ENCODE data around the gene ZNF219. TPM values are rescaled to one million over a fixed set of nuclear protein-coding genes. Genes with fewer than 3 reads are reported as not detected.

ZNF219 gene
- total and polyA plus RNA-seq, 10 of the 15 experiments (the other 5 are each of a cell fraction or from before 2014, with no cell fraction given): 0.16 to 6.4 (median 1.9) TPM

GRCh38 chr14:21104448-21105060, 6.1 kb upstream of the ZNF219 start (continued):
- TF ChIP-seq, protein P1, sequence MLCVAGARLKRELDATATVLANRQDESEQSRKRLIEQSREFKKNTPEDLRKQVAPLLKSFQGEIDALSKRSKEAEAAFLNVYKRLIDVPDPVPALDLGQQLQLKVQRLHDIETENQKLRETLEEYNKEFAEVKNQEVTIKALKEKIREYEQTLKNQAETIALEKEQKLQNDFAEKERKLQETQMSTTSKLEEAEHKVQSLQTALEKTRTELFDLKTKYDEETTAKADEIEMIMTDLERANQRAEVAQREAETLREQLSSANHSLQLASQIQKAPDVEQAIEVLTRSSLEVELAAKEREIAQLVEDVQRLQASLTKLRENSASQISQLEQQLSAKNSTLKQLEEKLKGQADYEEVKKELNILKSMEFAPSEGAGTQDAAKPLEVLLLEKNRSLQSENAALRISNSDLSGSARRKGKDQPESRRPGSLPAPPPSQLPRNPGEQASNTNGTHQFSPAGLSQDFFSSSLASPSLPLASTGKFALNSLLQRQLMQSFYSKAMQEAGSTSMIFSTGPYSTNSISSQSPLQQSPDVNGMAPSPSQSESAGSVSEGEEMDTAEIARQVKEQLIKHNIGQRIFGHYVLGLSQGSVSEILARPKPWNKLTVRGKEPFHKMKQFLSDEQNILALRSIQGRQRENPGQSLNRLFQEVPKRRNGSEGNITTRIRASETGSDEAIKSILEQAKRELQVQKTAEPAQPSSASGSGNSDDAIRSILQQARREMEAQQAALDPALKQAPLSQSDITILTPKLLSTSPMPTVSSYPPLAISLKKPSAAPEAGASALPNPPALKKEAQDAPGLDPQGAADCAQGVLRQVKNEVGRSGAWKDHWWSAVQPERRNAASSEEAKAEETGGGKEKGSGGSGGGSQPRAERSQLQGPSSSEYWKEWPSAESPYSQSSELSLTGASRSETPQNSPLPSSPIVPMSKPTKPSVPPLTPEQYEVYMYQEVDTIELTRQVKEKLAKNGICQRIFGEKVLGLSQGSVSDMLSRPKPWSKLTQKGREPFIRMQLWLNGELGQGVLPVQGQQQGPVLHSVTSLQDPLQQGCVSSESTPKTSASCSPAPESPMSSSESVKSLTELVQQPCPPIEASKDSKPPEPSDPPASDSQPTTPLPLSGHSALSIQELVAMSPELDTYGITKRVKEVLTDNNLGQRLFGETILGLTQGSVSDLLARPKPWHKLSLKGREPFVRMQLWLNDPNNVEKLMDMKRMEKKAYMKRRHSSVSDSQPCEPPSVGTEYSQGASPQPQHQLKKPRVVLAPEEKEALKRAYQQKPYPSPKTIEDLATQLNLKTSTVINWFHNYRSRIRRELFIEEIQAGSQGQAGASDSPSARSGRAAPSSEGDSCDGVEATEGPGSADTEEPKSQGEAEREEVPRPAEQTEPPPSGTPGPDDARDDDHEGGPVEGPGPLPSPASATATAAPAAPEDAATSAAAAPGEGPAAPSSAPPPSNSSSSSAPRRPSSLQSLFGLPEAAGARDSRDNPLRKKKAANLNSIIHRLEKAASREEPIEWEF (IDR thresholded peaks at IDR 0.05; ENCODE audit: insufficient replicate concordance, low read depth, low read length): no peak
- TF ChIP-seq USF2 (IDR thresholded peaks at IDR 0.05; ENCODE audit: borderline replicate concordance, low read depth, low read length) (no peak), YY1 (IDR thresholded peaks at IDR 0.05; ENCODE audit: low read depth, low read length) (peak; percentile 45; the same call in 1 of the 2 replicates), CHD1 (IDR thresholded peaks at IDR 0.05; ENCODE audit: low read depth, low read length) (peak; percentile 70; the same call in 1 of the 2 replicates), ZBTB40 (IDR thresholded peaks at IDR 0.05; ENCODE audit: borderline replicate concordance) (no peak), RUNX3 (IDR thresholded peaks at IDR 0.05; ENCODE audit: low read length) (no peak), E2F8 (IDR thresholded peaks at IDR 0.05; ENCODE audit: low read depth, partially characterized antibody) (no peak), ESRRA (IDR thresholded peaks at IDR 0.05; ENCODE audit: low read length) (peak; percentile 46; the same call in 1 of the 2 replicates), NR2F1 (conservative IDR thresholded peaks at IDR 0.05) (0 out of 2 replicates have a peak, but pooled peaks have one; percentile 79), SMC3 (IDR thresholded peaks at IDR 0.05; ENCODE audit: borderline replicate concordance, low read length) (peak; percentile 78)
- TF ChIP-seq, protein P2, sequence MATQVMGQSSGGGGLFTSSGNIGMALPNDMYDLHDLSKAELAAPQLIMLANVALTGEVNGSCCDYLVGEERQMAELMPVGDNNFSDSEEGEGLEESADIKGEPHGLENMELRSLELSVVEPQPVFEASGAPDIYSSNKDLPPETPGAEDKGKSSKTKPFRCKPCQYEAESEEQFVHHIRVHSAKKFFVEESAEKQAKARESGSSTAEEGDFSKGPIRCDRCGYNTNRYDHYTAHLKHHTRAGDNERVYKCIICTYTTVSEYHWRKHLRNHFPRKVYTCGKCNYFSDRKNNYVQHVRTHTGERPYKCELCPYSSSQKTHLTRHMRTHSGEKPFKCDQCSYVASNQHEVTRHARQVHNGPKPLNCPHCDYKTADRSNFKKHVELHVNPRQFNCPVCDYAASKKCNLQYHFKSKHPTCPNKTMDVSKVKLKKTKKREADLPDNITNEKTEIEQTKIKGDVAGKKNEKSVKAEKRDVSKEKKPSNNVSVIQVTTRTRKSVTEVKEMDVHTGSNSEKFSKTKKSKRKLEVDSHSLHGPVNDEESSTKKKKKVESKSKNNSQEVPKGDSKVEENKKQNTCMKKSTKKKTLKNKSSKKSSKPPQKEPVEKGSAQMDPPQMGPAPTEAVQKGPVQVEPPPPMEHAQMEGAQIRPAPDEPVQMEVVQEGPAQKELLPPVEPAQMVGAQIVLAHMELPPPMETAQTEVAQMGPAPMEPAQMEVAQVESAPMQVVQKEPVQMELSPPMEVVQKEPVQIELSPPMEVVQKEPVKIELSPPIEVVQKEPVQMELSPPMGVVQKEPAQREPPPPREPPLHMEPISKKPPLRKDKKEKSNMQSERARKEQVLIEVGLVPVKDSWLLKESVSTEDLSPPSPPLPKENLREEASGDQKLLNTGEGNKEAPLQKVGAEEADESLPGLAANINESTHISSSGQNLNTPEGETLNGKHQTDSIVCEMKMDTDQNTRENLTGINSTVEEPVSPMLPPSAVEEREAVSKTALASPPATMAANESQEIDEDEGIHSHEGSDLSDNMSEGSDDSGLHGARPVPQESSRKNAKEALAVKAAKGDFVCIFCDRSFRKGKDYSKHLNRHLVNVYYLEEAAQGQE (IDR thresholded peaks at IDR 0.05; ENCODE audit: low read depth, low read length): no peak
